T47D (cell line): Measurements from ENCODE around the gene NPTX1.

Source experiments
- DNase-seq, 2 experiments: peaks; one replicate each; pipeline versions ENCODE4 v3.0.0 to v3.0.0-alpha.2; 2011 to 2012; ENCODE audit warnings: low read depth in 1 of 2, low spot score in 1 of 2
- JUND ChIP-seq: IDR thresholded peaks from 2 replicates; pipeline ENCODE4 v1.6.1; 2012; ENCODE audit warnings: low read depth
- in situ Hi-C: cut with HindIII; loops from 2 replicates; pipeline ENCODE4 v1.10.0; 2016; ENCODE audit warnings: low sequenced_read_pairs, low pct_unique_long_range_greater_than_20kb

Gene NPTX1

GRCh38 chr17:80427366-80428282 is 48.8 kb downstream of the NPTX1 start:
- in situ Hi-C loops = no loop called here
- no peak for TF ChIP-seq JUND
- no peak for DNase-seq

- in situ Hi-C loops = no loop called here
- peak; percentile 73 to 95 for DNase-seq
- TF ChIP-seq JUND = no peak
These were observed 49.6 kb downstream of the NPTX1 start for GRCh38 chr17:80426671-80427326.

- in situ Hi-C loops = no loop called here
- TF ChIP-seq JUND = no peak
- no peak for DNase-seq
These were observed 50.5 kb downstream of the NPTX1 start for GRCh38 chr17:80425835-80426426.

- no peak for TF ChIP-seq JUND
- in situ Hi-C loops = no loop called here
- DNase-seq = no peak
These were observed 51.3 kb downstream of the NPTX1 start for GRCh38 chr17:80424878-80425765.

GRCh38 chr17:80424261-80424660 is 52.1 kb downstream of the NPTX1 start:
- in situ Hi-C loops = no loop called here
- TF ChIP-seq JUND = no peak
- no peak for DNase-seq

- in situ Hi-C loops = no loop called here
- no peak for DNase-seq
- TF ChIP-seq JUND = no peak
These were observed 52.7 kb downstream of the NPTX1 start for GRCh38 chr17:80423536-80424225.

- no peak for TF ChIP-seq JUND
- in situ Hi-C loops = no loop called here
- no peak for DNase-seq
These were observed 53.4 kb downstream of the NPTX1 start for GRCh38 chr17:80422981-80423380.

GRCh38 chr17:80422276-80422675 is 54.1 kb downstream of the NPTX1 start:
- DNase-seq = no peak
- TF ChIP-seq JUND = no peak
- in situ Hi-C loops = no loop called here

- DNase-seq = no peak
- in situ Hi-C loops = no loop called here
- no peak for TF ChIP-seq JUND
These were observed 54.9 kb downstream of the NPTX1 start for GRCh38 chr17:80421381-80422090.

GRCh38 chr17:80419255-80419654 is 57.2 kb downstream of the NPTX1 start:
- in situ Hi-C loops = no loop called here
- no peak for DNase-seq

GRCh38 chr17:80418589-80418988 is 57.8 kb downstream of the NPTX1 start:
- DNase-seq = no peak
- TF ChIP-seq JUND = no peak
- in situ Hi-C loops = no loop called here

More at GRCh38 chr17:80419255-80419654, 57.2 kb downstream of the NPTX1 start:
- TF ChIP-seq JUND = no peak
